IPS-11a (cell line): Measurements from ENCODE around the gene CARHSP1.
"Not testable (repeated sequence)": the region's sequence is repeated elsewhere in the genome, so short reads cannot be mapped to it uniquely, and the experiment has no call there.

Experiments used
- H3K4me3 ChIP-seq: one replicate; pipeline ENCODE4 v1.5.1; 2013; ENCODE audit warnings: low read depth, low read length, control low read depth

CARHSP1 gene

DNA sequence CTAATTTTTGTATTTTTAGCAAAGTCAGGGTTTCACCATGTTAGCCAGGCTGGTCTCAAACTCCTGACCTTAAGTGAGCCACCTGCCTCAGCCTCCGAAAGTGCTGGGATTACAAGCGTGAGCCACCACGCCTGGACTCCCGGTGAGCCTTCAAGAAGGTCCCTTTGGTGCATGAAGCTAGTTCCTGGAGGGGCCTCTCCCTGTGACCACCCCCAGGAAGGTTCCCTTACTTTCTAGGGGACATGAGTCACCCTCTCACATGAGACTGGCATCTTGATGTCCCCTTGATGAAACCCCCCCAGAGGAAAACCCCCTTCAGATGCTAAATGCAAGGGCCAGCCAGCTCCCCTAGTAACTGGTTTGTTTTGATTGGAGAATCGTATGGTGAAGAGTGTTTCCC, 12.8 kb downstream of the CARHSP1 start:
- no peak overlapping the region for H3K4me3 ChIP-seq

GRCh38 chr16:8855051-8855786, 13.6 kb downstream of the CARHSP1 start:
- H3K4me3 ChIP-seq, result no peak overlapping the region

- no peak overlapping the region for H3K4me3 ChIP-seq
Measured at GRCh38 chr16:8854298-8854948, 14.4 kb downstream of the CARHSP1 start.

GRCh38 chr16:8853611-8854010, 15.2 kb downstream of the CARHSP1 start:
- H3K4me3 ChIP-seq, result no peak overlapping the region

- H3K4me3 ChIP-seq, result no peak overlapping the region
Measured at GRCh38 chr16:8853150-8853549, 15.7 kb downstream of the CARHSP1 start.

- H3K4me3 ChIP-seq, result no peak overlapping the region
Measured at GRCh38 chr16:8852534-8852933, 16.3 kb downstream of the CARHSP1 start.

GRCh38 chr16:8851761-8852403, 16.9 kb downstream of the CARHSP1 start:
- H3K4me3 ChIP-seq, result no peak overlapping the region

DNA sequence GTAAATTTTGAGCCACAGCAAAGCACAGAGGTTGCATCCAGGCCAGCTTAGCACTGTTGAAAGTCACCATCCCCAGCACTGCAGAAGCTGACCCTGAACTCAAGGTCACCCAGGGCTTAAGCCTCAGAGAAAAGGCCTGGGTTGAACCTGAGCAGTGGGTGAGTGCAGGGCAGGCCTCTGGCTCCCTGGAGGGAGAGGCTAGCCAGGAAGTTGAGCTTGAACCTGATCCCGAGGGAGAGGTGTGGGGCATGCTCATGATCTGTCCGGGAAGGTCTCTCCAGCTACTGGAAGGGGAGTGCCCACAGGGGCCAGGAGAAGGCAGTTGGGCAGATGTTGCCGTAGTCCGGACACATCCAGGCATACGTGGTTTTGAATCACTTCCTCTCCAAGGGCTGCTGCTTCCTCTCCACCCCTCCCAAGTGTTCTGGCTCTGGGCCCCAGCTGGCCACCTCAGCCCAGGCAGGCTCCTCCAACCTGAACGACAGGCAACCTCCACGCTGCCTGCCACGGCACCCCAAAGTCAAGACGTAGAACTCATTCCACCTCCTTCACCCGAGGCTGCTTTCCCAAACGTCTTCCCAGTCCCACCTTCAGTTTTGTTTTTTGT, 18.4 kb downstream of the CARHSP1 start:
- no peak overlapping the region for H3K4me3 ChIP-seq

DNA sequence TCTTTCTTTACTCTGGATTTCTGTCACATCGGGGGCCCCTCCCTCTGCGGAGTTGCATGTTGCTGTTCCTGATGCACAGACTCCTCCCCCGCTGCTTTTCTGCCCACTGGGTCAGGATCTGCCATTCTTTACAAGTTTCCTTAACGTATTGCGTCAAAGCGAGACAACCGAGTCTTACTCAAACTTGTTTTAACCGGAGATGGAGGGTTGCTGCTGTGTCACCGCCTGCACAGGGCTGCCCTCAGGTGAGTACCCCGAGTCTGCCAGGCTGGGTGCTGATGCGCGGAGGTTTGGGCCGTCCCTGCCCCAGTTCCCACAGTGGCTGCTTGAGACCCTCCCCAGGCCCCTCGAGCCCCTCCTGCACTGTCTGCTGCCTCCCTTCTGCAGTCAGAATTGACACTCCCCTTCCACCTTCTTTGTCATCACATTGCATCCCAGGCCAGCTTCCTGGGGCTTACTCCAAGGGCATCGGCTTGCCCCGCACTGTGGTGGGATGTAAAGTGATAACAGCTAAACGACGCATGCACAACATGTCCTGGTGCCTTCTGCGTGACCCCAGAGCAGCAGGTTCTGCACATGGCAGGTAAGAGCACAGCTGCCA, 19.3 kb downstream of the CARHSP1 start:
- no peak overlapping the region for H3K4me3 ChIP-seq

DNA sequence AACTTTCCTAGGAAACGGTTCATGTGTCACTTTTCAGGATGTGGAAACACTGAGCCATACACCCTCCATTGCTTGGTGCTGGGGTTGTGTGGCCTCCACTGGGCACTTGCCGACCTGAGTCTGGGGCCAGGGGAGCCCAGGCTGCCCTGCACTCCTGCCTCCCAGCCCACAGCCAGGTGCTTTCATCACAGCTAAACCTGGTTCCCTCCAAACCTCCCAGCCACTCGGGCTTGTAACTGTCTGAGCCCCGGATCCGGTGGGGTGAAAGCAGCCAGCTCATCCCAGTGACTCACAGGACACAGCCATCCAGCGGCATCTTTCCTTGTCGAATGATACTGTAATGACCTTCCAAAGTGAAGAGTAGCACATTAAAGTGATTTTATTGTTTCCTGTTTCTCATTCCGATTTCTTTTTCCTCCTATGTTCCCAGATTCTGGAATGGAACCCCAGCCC, 19.8 kb downstream of the CARHSP1 start:
- no peak overlapping the region for H3K4me3 ChIP-seq

DNA sequence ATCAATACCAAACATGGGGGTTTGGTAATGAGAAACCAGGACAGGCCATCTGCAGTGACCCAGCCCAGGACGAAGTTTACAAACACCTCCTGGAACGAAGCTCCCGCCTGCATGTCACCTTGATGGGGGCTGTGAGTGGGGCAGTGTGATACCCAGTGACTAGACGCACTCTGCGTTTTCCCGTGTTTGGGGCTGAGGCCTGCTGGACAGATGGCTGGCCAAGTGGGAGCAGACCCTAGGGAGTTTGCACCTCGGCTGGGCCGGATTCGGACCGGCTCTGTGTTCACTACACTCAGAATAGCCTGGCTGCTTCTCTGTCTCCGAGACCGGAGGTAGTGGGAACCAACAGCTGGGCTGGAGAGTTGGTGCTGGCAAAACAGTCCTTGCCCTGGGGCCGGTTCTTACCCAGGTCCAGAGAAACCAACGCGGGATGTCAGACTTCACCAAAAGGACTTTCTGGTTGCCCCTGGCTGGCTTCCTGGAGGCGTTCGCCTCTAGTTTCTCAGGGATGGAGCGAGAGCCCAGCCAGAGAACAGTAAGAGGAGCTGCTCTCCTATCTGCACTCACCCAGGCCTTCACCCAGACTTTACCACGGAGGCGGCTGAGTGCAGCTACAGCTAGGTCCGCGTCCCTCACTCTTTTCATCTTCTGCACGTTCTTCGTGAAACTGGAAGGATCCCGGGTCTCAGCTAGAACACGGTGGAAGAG, 20.4 kb downstream of the CARHSP1 start:
- no peak overlapping the region for H3K4me3 ChIP-seq

- H3K4me3 ChIP-seq, result no peak overlapping the region
Measured at GRCh38 chr16:8847623-8848022, 21.2 kb downstream of the CARHSP1 start.

DNA sequence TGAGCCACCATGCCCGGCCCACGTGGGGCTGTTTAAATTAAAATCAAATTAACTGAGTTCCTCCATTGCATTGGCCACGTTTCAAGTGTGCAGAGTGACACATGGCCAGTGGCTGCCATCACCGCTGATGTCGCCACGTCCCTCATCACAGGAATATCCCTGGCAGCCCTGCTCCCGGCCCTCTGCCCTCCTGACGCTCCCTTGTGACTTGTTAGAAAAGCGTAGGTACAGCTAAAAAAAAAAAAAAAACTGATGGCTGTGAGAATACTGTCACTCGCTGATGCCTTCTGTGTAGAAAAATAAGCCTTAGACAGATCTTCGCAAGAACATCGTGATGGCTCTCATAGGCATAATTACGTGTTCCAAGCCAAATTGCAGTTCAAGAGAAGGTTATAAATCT, 21.7 kb downstream of the CARHSP1 start:
- no peak overlapping the region for H3K4me3 ChIP-seq

- H3K4me3 ChIP-seq, result no peak overlapping the region
Measured at GRCh38 chr16:8846401-8846932, 22.3 kb downstream of the CARHSP1 start.

DNA sequence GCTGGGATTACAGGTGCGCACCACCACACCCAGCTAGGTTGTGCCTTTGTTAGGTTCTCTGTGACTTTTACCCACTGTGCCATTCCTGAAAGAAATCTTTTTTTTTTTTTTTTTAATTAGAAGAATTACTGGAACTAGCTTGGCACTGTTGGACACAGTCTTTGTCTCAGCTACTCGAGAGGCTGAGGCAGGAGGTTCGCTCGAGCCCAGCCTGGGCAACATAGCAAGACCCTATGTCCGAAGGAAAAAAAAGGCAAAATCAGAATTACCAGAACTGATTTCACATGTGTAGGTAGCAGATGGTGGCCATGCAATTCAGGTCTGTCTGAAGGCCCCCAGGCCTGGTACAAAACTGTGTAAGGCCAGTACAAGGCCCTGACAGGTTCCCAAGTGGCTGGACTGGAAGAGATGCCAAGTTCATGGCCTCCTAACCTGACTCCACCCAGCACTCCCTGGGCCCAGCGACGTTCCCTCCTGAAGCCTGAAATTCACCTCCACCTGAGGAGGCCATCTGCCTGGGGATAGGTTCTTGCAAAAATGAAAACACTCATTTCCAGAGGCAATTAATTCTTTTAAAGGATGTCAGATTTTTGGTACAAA, 23.0 kb downstream of the CARHSP1 start:
- H3K4me3 ChIP-seq, result no peak overlapping the region

GRCh38 chr16:8843296-8843695, 25.5 kb downstream of the CARHSP1 start:
- not testable (repeated sequence) for H3K4me3 ChIP-seq

DNA sequence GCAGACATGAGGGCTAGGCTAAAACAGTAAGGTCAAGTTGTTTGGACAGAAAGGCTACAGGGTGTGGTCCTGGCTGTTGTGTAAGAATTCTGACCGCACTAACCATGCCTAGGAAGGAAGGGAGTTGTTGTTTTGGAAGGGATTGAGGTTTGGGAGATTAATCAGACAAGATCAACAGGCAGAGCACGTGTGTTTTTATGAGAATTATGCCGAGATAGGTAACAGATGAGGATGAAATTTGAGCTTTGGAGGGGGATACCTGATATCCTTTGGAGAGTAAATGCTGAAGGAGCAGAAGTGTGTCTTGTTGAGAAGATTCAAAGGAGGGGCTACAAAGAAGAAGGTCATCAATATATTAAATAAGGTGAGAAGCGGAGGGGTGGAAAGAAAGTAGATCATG, 26.8 kb downstream of the CARHSP1 start:
- not testable (repeated sequence) for H3K4me3 ChIP-seq

GRCh38 chr16:8837594-8837993, 31.2 kb downstream of the CARHSP1 start:
- not testable (repeated sequence) for H3K4me3 ChIP-seq

DNA sequence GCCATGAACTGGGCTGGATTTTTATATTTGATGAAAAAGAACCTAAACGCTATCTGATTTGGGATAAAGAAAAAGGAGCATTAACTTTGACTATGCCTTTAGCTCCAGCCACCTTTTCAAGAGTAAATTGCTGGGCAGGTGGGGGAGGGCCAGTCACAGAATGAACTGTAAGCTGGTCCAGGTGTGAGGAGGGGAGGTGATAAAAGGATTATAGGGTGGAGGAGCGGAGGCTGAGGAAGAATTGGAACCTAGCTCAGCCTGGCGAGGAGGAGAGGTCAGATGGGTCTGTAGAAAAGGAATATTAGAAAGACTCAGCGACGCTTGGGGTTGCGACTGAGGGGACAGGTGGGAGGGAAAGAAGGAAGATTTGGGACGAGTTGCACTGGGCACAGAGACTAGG, 32.0 kb downstream of the CARHSP1 start:
- not testable (repeated sequence) for H3K4me3 ChIP-seq

- H3K4me3 ChIP-seq, result no peak overlapping the region
Measured at GRCh38 chr16:8832717-8833105, 36.1 kb downstream of the CARHSP1 start.
